Epidermal melanocyte (primary cell): ENCODE measurements around the gene NCAN.

Source experiments
- DNase-seq: peaks from one replicate; pipeline ENCODE4 v3.0.0; 2011; ENCODE audit warnings: low spot score; ENCODE audit not compliant: insufficient read length

Gene NCAN

DNA sequence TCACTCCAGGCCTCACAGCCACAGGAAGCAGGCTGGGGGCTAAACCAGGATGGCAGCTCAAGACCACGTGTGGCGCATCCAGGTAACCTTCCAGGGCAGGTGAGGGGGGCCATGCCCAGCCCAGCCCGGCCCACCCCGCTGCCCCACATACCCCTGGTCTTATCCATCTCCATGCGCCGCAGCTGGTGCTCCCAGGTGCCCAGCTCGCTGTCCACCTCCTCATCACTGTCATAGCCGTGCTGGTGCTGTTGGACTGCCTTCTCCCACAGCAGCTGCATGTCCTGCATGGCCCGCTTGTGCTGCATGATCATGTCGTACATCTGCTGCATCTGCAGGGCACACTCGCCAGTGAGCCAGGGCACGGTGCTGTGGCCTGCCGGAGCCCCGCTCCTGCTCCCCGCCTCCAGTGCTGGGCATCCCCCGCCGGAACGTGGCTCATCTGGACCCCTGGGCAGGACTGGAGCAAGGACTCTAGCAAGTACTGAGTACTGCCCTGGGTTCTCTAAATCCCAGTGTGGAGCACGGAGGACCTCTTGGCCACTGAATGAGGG, 67.4 kb downstream of the NCAN start:
- no peak for DNase-seq

DNA sequence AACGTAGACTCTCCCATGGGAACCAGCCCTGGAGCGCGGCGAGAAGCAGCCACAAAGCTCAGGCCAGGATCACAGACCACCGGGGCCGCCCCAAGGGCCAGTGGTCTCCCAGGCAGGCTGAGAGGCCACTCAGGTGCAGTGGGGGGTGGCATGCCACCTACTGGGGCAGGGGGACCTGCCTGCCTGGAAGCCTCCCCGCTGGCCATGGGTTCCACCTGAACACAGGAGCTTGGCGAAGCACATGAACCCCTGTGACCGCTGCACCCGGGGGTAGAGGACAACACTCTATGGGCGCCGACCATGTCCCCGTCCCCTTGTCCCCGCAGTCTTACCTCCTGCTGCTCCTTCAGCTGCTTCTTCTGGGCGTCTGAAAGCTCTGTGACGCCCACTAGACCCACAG, 68.1 kb downstream of the NCAN start:
- DNase-seq: no peak

DNA sequence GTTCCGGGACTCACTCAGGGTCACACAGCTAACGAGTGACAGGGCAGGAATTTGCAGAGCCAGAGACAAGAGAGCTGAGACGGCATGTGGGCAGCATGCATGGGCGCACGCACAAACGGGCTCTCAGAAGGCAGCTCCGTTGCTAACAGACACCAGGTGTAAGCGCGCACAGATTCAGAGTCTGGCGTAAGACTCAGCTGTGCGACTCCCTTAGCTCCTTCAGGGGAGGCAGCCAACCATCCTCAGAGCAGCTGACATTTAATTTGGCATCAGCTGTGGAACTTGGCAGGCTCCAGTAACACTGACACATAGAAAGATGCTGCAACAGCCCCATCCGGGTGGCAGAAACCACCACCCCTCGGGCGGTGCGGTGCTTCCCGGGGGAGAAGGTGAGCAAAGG, 68.8 kb downstream of the NCAN start:
- DNase-seq: no peak

DNA sequence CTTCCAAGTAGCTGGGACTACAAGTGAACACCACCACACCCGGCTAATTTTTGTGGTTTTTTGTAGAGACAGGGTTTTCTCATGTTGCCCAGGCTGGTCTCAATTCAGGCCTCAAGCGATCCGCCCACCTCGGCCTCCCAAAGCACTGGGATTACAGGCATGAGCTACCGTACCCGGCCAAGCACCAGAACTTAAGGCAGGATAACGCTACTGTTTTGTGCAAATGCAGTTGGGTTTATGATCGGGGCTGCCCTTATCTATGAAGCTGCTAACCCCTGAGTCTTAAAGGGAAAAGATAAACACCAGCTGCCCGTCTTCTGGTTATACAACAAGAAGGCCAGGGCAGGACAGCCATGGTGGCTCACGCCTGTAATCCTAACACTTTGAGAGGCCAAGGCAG, 73.9 kb downstream of the NCAN start:
- no peak for DNase-seq

DNA sequence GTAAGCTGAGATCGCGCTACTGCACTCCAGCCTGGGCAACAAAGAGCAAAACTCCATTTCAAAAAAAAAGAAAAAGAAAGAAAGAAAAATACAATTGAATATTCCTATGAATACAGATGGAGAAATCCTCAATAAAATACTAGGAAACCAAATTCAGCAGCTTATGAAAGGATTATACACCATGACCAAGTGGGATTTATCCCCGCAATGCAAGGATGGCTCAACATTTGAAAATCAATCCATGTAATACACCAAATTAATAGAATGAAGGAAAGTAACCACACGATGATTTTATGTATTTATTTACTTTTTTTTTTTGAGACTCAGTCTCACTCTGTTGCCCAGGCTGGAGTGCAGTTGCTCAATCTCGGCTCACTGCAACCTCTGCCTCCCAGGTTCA, 80.8 kb downstream of the NCAN start:
- DNase-seq: no peak

DNA sequence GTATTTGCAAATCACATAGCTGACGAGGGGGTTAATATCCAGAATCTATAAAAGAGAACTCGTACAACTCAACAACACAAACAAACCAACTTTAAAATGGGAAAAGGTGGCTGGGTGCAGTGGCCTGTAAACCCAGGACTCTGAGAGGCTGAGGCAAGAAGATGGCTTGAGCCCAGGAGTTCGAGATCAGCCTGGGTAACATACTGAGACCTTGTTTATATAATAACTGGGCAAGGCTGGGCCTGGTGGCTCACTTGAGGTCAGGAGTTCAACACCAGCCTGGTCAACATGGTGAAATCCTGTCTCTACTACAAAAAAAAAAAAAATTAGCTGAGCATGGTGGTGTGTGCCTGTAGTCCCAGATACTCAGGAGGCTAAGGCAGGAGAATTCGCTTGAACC, 83.2 kb downstream of the NCAN start:
- no peak for DNase-seq

DNA sequence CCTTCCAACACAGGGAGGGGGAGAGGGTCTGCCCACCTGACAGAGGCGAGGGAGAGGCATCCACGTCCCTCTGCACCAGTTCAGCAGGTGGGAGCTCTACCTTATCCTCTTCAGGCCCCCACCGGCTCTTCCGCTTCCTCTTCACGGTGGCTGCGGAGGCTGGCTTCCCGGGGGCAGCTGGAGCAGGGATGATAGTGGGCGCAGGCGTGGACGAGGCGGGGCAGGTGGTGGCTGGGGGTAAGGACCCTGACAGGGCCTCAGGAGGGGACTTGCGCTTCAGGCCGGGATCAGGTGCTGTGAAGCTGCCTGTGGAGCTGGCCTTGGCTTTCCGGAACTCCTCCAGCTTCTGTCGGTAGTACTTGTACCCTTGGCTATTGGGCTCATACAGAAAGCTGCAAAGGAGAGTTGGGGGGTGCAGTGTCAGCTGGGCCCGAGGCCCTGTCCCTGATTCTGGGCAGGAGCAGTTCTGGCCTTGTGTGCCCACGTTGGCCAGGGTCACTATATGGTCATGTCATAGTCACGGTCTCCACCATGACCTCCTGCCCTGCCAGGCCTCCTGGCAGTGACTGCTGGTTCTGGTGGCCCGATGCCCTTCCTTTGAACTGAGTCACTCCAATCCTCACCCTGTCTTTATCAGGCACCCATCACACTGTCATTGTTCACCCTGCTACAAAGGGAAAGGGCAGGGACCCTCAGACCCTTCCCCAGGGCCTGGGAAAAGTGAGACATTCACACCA, 85.4 kb downstream of the NCAN start:
- no peak for DNase-seq

DNA sequence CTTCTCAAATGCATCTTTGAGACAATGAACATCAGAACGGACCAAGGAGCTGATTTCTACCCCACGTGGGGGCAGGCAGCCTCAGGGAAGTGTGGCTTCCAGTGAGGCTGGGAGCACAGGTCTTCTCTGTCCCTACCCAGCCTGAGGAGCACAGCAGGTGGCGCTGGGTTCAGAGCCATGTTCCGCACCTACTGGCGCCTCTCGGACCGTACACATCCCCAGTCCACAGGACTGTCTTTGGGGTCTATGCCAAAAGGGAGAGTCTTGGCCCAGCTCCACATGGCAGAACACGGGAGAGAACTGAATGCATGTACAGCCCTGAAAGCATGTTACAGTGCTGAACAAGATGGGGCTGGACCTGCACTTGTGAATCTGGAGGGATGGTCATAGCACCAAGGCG, 86.0 kb downstream of the NCAN start:
- DNase-seq: no peak

DNA sequence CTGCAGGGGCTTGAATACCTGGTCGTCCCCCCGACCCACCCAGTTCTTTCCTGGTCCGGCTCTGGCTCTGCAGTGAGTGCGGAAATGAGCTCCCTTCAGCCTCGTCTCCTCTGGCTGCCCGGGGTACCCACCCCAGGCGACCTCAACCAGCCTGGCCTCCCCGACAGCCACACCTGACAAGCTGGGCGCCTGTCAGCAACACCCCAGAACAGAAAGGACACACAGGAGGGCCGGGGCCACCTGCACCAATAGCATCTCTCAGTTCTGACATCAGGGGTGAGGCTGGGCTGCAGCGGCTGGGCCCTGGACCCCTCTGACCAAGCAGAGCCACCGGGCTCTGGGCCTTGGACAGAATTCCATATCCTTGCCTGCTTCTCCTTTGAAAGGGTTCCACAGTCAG, 88.9 kb downstream of the NCAN start:
- DNase-seq: no peak
